ENCODE data around the gene SCFD1.
A peak's percentile ranks its signal among the peaks of the same experiment; 100 is the strongest.
"Not testable (repeated sequence)": the region's sequence is repeated elsewhere in the genome, so short reads cannot be mapped to it uniquely, and the experiment has no call there.

The SCFD1 gene

DNA sequence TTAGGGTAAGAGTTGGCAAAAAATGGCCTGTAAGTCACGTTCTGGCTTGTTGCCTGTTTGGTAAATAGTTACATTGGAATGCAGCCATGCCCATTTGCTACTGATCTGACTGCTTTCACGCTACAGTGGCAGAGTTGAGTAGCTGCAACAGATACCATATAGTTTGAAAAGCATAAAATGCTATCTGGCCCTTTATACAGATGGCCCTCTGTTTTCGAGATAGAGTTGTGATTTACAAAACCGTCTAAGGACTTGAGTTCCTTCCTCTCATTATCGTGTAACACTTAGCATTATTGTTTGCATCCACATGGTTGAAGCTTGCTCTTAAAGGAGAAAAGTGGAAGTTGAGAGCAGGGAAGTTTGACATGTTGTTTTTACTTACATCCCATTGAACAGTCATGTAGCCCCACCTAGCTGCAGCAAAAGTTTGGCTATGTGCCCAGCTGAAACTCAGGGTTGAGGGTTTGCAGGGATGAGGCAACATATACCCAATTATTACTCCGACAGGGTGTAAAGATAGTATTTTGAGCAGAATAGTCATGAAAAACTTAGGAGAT is 11.3 kb upstream of the SCFD1 start:
- DNase-seq (ENCODE audit: low read depth in 2 of 2): peak; percentile 40 to 50

DNA sequence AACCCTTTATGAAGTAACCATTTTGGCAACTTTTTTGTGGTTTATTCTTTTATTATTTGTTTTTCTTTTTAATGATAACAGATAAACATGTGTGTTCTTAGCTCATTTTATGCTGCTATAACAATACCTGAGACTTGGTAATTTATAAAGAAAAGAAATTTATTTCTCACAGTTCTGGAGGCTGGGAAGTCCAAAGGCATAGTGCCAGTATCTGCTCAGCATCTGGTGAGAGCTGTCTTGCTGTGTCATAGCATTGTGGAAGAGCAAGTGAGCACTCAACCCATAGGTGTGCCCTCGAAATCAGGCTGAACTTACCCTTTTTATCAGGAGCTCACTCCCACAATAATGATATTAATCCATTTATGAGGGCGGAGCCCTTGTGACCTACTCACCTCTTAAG is 8.0 kb upstream of the SCFD1 start:
- no peak for DNase-seq (ENCODE audit: low read depth in 2 of 2)

DNA sequence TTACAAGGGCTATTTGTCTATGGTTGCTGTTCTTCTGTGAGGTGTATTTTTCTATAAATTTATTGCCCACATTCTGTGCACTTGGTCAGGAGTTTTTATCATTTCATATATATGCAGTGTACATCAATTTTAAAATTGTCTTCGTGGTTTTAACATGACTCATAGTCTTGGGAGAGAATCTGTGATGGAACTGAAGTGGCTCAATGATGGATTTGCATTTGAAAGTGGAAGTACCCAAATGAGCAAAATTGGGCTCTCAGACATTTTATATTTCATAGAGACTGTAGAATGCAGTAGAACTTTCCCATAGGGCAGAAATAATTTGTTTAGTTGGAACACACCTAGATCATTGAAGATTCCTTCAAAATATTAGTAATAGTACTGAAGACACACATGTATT is 1.9 kb upstream of the SCFD1 start:
- DNase-seq (ENCODE audit: low read depth in 2 of 2): peak; percentile 30 to 33

DNA sequence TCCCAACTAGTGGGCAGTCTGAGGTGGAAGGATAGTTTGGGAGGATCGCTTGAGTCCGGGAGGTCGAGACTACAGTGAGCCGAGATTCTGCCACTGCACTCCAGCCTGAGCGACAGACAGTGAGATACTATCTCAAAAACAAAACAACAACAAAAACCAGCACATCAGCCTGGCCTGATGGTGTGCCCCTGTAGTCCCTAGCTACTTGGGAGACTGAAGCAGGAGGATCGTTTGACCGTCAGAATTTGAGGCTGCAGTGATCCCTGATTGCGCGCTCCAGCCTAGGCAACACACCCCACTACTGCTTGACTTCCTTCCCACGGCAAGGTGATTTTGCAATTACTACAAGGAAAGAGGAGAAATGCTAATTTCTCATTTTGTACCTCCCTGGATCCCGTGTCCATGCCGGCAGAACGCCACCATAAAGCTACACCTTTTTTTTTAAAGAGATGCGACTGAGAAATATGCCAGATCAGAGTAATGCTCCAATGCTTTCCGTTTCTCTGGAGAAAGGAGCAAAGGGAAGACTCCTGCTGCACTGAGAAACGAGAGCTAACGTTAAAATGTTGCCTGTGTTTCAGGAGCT is 672 bp upstream of the SCFD1 start:
- no peak for DNase-seq (ENCODE audit: low read depth in 2 of 2)

DNA sequence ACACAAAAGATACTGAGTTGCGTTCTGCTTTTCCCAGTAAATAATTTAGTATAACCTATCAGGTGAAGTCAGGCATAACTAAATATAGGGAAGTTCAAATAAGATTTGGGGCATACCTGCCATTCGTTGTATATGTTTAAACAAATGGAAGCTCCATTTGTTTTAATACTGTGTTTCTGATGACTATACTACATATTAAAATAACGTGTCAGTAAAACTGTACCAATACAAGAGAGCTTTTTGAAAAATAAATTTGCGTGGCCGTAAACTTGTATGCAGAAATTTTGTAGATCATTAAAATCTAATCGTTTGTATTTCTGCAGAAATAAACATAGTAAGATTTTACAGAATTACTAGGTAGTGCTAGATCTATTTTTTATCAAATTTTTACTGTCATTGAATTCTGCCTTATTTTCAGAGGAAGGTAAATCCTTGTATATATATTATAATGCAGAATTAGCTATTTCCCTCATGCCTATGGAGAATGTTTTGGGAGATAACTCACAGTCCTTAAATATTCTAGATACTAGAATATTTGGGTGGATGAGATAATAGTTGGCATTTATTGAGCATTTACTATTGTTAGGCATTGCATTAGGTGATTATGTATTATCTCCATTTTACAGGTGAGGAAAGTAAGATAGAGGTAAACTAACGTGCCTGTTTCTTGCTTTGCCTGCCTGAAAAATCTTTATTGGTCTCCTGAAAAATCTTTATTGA is 1.5 kb downstream of the SCFD1 start:
- DNase-seq (ENCODE audit: low read depth in 2 of 2): no peak

DNA sequence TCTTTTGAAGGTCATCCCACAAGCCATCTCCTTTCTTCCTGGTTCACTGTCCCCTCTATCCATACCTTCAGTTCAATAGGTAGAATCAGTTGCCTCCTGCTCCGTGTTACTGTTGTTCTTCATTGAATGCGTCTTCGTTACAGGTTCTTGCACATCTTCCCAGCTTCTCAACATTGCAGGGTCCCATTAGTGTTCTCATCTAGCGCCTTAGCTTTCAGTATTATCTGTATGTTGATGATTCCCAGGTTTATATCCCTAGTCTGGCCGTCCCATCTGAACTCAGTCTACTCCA is 2.0 kb downstream of the SCFD1 start:
- no peak for DNase-seq (ENCODE audit: low read depth in 2 of 2)

DNA sequence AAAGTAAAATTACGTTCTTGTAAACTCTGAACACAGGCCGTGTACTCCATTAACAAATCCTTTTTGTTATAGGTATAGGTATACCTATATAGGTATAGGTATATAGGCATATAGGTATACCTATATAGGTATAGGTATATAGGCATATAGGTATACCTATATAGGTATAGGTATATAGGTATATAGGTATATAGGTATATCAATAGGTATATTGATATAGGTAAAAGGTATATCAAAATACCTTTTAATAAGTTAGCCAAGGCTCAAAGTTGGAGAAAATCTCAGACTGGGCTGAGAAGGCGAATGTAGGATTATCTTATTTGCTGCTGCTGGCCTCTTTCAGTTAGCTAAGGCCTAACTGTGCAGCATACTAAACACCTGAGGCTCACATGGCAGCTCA is 3.4 kb downstream of the SCFD1 start:
- DNase-seq (ENCODE audit: low read depth in 2 of 2): no peak

DNA sequence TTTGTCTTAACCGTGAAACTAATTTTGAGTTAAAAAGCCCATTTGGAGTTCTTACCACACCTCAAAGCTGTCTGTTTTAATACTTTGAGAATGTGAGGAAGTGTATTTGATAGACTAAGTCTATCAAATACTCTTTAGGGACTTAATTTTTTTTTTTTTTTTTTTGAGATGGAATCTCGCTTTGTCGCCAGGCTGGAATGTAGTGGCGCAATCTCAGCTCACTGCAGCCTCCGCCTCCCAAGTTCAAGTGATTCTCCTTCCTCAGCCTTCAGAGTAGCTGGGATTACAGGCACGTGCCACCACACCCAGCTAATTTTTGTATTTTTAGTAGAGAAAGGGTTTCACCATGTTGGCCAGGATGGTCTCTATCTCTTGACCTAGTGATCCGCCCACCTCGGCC is 7.3 kb downstream of the SCFD1 start:
- DNase-seq (ENCODE audit: low read depth in 2 of 2): not testable (repeated sequence)

DNA sequence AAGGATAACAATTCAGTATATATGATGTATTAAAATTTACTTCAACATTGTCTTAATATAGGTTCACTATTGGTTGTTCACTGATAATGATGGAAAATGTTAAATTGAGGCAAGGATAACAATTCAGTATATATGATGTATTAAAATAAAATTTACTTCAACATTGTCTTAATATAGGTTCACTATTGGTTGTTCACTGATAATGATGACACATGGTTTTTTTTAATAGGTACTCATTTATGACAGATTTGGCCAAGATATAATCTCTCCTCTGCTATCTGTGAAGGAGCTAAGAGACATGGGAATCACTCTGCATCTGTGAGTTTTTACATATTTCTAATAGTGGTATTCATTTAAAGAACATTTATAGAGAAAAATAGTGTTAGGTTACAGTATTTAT is 8.1 kb downstream of the SCFD1 start:
- DNase-seq (ENCODE audit: low read depth in 2 of 2): no peak

DNA sequence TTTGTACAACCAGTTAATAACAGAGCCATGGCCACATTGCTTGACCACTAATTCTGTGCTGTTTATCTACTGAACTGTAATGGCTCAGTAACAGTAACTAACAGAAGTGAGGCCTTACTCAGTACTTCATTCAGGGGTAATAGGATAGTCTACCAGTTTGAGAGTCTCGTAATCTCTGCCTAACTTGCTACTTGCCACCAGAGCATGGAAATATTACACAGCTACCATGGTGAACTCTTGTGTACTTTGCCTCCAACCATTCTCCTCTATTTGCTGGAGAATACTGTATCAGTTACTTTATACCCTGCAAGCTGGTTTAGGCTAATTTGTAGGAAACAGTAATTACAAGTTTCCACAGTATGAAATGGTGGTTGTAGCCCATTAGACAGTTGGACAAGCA is 10.6 kb downstream of the SCFD1 start:
- no peak for DNase-seq (ENCODE audit: low read depth in 2 of 2)

DNA sequence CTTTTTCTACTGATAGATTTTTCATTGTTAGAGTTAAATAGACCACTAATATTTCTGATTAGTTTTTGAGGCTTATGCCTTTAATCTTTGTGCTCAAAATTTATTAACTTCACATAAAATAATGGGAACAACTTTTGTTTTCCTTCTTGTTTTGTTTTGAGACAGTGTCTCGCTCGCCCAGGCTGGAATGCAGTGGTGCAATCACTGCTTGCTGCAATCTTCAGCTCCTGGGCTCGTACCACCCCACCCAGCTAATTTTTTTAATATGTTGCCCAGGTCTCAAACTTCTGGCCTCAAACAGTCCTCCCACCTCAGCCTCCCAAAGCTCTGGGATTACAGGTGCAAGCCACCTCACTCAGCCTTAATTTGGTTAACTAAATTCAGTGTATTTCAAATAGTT is 16.8 kb downstream of the SCFD1 start:
- DNase-seq (ENCODE audit: low read depth in 2 of 2): no peak

DNA sequence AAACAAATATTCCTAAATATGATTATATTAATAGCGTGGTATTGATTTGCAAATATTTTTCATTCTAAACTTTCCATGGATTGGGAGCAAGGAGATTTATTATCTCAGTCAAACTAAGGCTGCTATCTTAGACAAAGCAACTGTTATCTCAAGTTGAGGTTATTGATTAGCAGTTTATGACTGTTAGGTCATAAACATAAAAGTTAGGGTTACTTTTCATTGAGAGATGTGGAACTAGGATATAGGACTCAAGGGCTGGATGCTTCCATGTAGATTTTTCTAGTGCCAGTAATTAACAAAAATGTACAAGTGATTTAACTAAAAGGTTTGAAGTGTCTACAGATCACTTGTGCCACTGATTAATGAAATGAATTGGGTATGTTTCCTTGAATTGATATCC is 19.1 kb downstream of the SCFD1 start:
- DNase-seq (ENCODE audit: low read depth in 2 of 2): no peak

DNA sequence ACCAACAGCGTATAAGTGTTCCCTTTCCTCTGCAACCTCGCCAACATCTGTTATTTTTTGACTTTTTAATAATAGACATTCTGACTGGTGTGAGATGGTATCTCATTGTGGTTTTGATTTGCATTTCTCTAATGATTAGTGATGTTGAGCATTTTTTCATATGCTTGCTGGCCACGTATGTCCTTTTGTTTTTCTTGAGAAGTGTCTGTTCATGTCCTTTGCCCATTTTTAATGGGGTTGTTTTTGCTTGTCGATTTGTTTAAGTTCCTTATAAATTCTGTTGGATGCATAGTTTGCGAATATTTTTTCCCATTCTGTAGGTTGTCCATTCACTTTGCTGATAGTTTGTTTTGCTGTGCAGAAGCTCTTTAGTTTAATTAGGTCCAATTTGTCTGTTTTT is 22.3 kb downstream of the SCFD1 start:
- not testable (repeated sequence) for DNase-seq (ENCODE audit: low read depth in 2 of 2)

DNA sequence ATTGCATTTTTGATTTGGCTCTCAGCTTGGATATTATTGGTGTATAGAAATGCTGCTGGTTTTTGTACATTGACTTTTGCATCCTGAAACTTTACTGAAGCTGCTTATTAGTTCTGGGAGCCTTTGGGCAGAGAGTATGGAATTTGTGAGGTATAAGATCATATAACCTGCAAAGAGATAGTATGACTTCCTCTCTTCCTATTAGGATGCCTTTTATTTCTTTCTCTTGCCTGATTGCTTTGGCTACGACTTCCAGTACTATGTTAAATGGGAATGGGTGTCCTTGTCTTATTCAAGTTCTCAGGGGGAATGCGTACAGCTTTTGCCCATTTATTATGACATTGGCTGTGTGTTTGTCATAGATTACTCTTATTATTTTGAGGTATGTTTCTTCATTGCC is 23.5 kb downstream of the SCFD1 start:
- no peak for DNase-seq (ENCODE audit: low read depth in 2 of 2)

DNA sequence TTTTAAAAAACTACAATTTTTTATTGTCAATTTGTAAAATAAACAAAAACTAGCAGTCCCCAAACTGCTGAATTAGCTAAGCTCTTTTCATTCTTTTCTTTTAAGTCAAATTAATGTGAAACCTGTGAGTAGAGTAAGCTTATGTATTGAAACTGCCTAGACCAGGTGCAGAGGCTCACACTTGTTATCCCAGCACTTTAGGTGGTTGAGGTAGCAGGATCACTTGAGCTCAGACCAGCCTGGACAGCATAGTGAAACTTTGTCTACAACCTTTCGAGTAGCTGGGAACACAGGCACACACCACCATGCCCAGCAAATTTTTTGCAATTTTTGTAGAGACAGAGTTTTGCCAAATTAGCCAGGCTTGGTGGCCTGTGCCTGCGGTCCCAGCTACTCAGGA is 26.4 kb downstream of the SCFD1 start:
- no peak for DNase-seq (ENCODE audit: low read depth in 2 of 2)

DNA sequence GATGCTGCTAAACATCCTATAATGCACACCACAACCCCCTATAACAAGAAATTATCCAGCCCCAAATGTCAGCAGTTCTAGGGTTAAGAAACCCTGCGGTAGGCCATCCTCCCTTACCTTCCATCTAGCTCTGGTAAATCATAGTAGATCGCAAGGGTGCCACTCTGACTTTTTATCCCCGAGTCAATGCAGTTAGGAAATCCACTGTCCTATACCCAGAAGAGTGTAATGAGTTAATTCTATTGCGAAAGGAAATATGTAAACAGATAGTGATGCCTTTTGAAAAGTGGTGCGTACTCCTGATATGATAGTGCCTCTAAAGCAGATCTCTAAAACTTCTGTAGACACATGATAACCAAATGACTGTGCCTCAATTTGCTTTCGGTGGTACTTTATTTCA is 29.8 kb downstream of the SCFD1 start:
- no peak for DNase-seq (ENCODE audit: low read depth in 2 of 2)

DNA sequence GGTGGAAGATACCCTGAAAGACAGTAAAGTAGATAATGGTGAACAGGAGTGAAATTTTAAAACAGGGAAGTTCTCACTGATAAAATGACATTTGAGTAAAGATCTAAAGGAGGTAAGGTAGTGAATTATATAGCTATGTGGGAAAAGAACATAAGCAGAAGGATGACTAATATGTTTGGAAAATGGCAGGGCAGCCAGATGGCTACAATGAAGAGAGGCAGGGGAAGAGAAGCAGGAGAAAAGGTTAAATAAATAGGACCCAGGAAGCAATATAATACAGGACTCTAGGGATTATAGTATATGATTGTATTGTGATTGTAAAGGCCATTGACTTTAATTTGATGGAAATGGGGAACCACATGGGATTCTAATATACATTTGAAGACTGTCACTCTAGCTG is 33.0 kb downstream of the SCFD1 start:
- DNase-seq (ENCODE audit: low read depth in 2 of 2): no peak

DNA sequence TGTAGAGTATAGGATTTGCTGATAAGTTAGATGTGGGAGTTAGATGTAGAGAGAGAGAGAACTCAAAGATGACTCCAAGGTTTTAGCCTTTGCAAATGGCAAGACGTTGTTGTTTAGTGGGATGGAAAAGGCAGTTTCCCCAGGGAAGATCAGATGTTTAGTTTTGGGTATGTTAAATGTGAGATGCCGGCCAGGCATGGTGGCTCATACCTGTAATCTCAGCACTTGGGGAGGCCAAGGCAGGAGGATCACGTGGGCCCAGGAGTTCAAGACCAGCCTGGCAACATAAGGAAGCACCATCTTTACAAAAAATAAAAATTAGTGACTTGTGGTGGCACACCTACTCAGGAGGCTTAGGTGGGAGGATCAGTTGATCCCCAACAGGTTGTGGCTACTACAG is 33.5 kb downstream of the SCFD1 start:
- DNase-seq (ENCODE audit: low read depth in 2 of 2): no peak

DNA sequence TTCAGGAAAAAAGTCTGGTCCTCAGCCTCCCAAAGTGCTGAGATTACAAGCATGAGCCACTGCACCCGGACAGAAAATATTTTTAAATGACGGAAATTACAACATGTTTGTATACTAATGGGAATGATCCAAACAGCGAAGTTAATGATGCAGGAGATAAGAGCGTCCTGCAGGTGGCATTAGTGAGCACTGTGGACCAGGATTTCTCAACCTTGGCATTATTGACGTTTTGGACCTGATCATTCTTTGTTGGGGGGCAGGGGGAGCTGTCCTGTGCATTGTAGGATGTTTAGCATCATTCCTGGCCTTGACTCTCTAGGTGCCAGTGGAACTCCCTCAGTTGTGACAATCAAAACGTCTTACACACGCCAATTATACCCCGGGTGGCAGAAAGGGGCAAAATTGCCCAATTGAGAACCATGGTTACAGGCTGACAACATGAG is 34.1 kb downstream of the SCFD1 start:
- DNase-seq (ENCODE audit: low read depth in 2 of 2): peak in 1 of 2 experiments; percentile 2

DNA sequence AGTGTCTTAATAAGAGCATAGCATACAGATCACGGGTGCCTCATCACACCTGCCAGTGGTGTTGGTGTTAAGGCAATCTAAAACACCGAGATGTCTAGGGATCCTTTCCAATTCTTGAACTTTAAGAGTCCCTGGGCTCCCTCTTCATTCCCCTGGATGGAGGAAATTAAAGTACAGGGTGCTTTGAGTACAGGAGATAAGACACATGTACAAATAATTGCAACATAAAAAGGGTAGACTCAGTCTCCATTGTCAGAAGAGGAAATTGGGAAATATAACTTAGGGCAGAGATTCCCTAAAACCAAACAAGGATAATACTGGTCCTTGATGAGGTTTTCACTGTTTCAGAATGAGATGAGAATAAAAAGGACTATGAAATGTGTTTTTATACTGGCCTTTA is 34.9 kb downstream of the SCFD1 start:
- no peak for DNase-seq (ENCODE audit: low read depth in 2 of 2)

DNA sequence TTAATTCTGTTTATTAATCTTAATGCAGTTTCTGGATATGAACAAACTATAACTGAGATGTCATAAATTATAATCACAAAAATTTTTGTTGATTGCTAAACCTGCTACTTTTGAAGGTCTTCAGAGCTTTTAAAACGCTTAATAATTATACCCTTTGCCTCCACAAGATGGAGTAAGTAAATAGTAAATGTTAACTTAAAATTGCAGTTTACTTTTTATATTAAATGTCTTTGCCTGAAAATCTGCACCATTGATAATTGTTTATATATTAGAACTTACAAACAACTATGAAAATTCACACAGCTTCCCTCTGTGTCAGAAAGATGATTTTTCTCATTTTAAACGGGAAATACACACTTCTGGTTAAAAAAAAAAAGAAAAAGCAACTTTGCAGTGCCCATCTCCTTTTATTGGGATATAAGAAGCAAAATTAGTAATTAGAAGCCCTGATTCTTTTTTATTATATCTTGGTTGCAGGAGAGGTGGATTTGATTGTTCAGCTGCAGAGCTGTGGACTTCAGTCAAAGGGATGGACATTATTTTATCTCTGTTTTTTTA is 35.6 kb downstream of the SCFD1 start:
- no peak for DNase-seq (ENCODE audit: low read depth in 2 of 2)

DNA sequence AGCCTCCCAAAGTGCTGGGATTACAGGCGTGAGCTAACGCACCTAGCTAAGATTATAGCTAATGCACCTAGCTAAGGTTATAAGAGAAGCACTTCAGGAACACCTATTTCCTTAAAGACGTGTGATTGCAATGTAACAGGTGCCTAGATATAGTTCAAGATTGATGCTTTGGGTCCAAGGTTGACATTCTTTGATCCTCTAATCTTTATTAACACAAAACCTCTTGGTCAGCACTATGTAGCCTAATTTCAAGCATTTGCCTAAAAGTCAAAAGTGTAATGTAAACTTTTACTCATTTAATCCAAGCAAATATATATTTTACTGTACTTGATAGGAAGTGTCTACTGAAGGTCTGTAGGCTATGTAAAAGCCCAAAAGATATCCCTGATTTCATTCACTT is 36.5 kb downstream of the SCFD1 start:
- no peak for DNase-seq (ENCODE audit: low read depth in 2 of 2)

DNA sequence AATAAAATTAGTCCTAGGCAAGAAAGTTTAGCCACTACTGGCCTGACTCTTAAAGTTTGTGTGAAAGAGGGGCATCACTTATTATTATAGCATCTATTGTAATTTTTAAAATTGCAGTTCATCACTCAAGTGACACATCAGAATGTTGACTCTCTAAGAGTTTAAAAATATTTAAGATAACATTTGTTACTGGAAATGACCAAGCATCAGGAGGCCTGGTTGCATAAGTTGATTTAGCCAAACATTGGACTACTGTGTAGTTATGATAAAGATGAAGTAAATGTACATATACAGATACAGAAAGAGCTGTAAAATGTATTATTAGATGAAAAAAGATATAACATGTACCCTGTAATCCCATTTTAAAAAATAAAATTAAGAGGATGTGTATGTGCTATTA is 47.5 kb downstream of the SCFD1 start:
- DNase-seq (ENCODE audit: low read depth in 2 of 2): no peak

DNA sequence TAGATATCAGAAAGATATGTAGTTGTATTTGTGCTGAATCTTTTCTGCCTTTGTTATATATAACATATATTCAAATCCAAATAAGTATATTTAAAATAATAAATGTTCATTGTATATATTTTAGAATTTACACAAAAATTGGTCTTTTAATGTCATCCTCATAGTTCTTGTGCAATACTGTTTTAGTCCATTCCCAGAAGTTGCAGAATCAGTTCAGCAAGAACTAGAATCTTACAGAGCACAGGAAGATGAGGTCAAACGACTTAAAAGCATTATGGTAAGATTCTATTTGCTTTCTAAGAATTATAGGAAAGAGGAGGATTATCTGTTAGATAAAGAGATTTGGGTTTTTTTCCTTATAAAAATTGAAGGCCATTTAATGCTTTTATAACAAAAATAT is 51.0 kb downstream of the SCFD1 start:
- DNase-seq (ENCODE audit: low read depth in 2 of 2): no peak

Data from fibroblast of skin of left biceps (primary cell).